ENCODE measurements around the gene FBXL19.

FBXL19 gene

GRCh38 chr16:30903002-30903401 lies 20.4 kb upstream of the FBXL19 start:
- TF ChIP-seq GATA2 (IDR thresholded peaks at IDR 0.05; ENCODE audit: low read depth, low read length) (no peak), GATA3 (IDR thresholded peaks at IDR 0.05; ENCODE audit: low read depth, low read length) (no peak)

- no peak for TF ChIP-seq GATA2 (IDR thresholded peaks at IDR 0.05; ENCODE audit: low read depth, low read length)
- TF ChIP-seq GATA3 (IDR thresholded peaks at IDR 0.05; ENCODE audit: low read depth, low read length) = no peak
These were observed 19.8 kb upstream of the FBXL19 start for GRCh38 chr16:30903596-30903995.

- TF ChIP-seq GATA2 (IDR thresholded peaks at IDR 0.05; ENCODE audit: low read depth, low read length) (no peak), GATA3 (IDR thresholded peaks at IDR 0.05; ENCODE audit: low read depth, low read length) (no peak)
These were observed 19.1 kb upstream of the FBXL19 start for GRCh38 chr16:30904114-30904780.

GRCh38 chr16:30907064-30907463 lies 16.3 kb upstream of the FBXL19 start:
- TF ChIP-seq GATA2 (IDR thresholded peaks at IDR 0.05; ENCODE audit: low read depth, low read length) = no peak

GRCh38 chr16:30910427-30911029 lies 12.8 kb upstream of the FBXL19 start:
- TF ChIP-seq GATA2 (IDR thresholded peaks at IDR 0.05; ENCODE audit: low read depth, low read length) = no peak
- no peak for TF ChIP-seq GATA3 (IDR thresholded peaks at IDR 0.05; ENCODE audit: low read depth, low read length)

GRCh38 chr16:30912794-30913412 lies 10.5 kb upstream of the FBXL19 start:
- no peak for TF ChIP-seq GATA3 (IDR thresholded peaks at IDR 0.05; ENCODE audit: low read depth, low read length)
- TF ChIP-seq GATA2 (IDR thresholded peaks at IDR 0.05; ENCODE audit: low read depth, low read length) = no peak

- no peak for TF ChIP-seq GATA2 (IDR thresholded peaks at IDR 0.05; ENCODE audit: low read depth, low read length)
- no peak for TF ChIP-seq GATA3 (IDR thresholded peaks at IDR 0.05; ENCODE audit: low read depth, low read length)
These were observed 8.5 kb upstream of the FBXL19 start for GRCh38 chr16:30914830-30915229.

- no peak for TF ChIP-seq GATA3 (IDR thresholded peaks at IDR 0.05; ENCODE audit: low read depth, low read length)
- no peak for TF ChIP-seq GATA2 (IDR thresholded peaks at IDR 0.05; ENCODE audit: low read depth, low read length)
These were observed 4.8 kb upstream of the FBXL19 start for GRCh38 chr16:30918614-30919013.

- no peak for TF ChIP-seq GATA2 (IDR thresholded peaks at IDR 0.05; ENCODE audit: low read depth, low read length)
These were observed 2.5 kb upstream of the FBXL19 start for GRCh38 chr16:30920891-30921290.

- TF ChIP-seq GATA3 (IDR thresholded peaks at IDR 0.05; ENCODE audit: low read depth, low read length) = no peak
- TF ChIP-seq GATA2 (IDR thresholded peaks at IDR 0.05; ENCODE audit: low read depth, low read length) = no peak
These were observed 2.0 kb upstream of the FBXL19 start for GRCh38 chr16:30921459-30921747.

- TF ChIP-seq GATA3 (IDR thresholded peaks at IDR 0.05; ENCODE audit: low read depth, low read length) = no peak
- TF ChIP-seq GATA2 (IDR thresholded peaks at IDR 0.05; ENCODE audit: low read depth, low read length) = no peak
These were observed 1.5 kb upstream of the FBXL19 start for GRCh38 chr16:30921748-30922419.

GRCh38 chr16:30922420-30922959 lies 882 bp upstream of the FBXL19 start:
- TF ChIP-seq GATA2 (IDR thresholded peaks at IDR 0.05; ENCODE audit: low read depth, low read length) = no peak
- no peak for TF ChIP-seq GATA3 (IDR thresholded peaks at IDR 0.05; ENCODE audit: low read depth, low read length)

- TF ChIP-seq GATA2 (IDR thresholded peaks at IDR 0.05; ENCODE audit: low read depth, low read length) = no peak
- TF ChIP-seq GATA3 (IDR thresholded peaks at IDR 0.05; ENCODE audit: low read depth, low read length) = no peak
These were observed 324 bp upstream of the FBXL19 start for GRCh38 chr16:30922960-30923535.

Measured in SH-SY5Y (cell line).